ENCODE measurements around the gene UBAP2L.

Gene UBAP2L

GRCh38 chr1:154318386-154318785, 97.6 kb downstream of the UBAP2L start:
- no peak for DNase-seq
